Testis (tissue), 3 donors: Measurements from ENCODE around the gene KLF5. TPM values are rescaled to one million over a fixed set of nuclear protein-coding genes. Genes with fewer than 3 reads are reported as not detected.
"Not testable (repeated sequence)": the region's sequence is repeated elsewhere in the genome, so short reads cannot be mapped to it uniquely, and the experiment has no call there.

ENCODE experiments used
- DNase-seq: peaks from one replicate; pipeline ENCODE4 v3.0.0-alpha.2; 2019
- H3K27ac ChIP-seq, 2 donors: fragments of 200-600 bp; sonication (generic); one replicate each; pipeline ENCODE4 v1.5.1; 2019
- H3K27me3 ChIP-seq: fragments of 200-600 bp; sonication (generic); one replicate; pipeline ENCODE4 v1.5.1; 2019
- H3K36me3 ChIP-seq: fragments of 200-600 bp; sonication (generic); one replicate; pipeline ENCODE4 v1.5.1; 2017; ENCODE audit warnings: low read depth; ENCODE audit errors: missing control alignments
- H3K4me1 ChIP-seq: fragments of 200-600 bp; sonication (generic); one replicate; pipeline ENCODE4 v1.5.1; 2019
- H3K4me3 ChIP-seq, 2 donors: fragments of 200-600 bp; sonication (generic); one replicate each; pipeline ENCODE4 v1.5.1; 2017 to 2019
- H3K9me3 ChIP-seq: fragments of 200-600 bp; sonication (generic); one replicate; pipeline ENCODE4 v1.5.1; 2017
- CTCF ChIP-seq, 3 experiments: fragments of 450-650 bp in 2 of 3; fragments of 200-600 bp in 1 of 3; sonication (generic) in 1 of 3; IDR thresholded peaks; one replicate each; pipeline ENCODE4 v1.5.1; 2016 to 2019; ENCODE audit warnings: antibody characterized with exemption in 3 of 3, mild to moderate bottlenecking in 2 of 3, moderate library complexity in 1 of 3
- POLR2A ChIP-seq: fragments of 450-650 bp; IDR thresholded peaks from one replicate; pipeline ENCODE4 v1.6.1; 2017; ENCODE audit warnings: antibody characterized with exemption, mild to moderate bottlenecking, moderate library complexity
- WGBS, 2 donors: methylation state at CpG; one replicate each; pipeline ENCODE4 v1.1.5; 2018; 5-methylcytosine and 5-hydroxymethylcytosine counted together
- intact Hi-C: fragments of 100-400 bp; cut with DNase I; formaldehyde crosslinking; loops from one replicate; pipeline ENCODE4 v1.15.1; 2023; ENCODE audit warnings: low total_unique reads
- polyA plus RNA-seq: library from polyadenylated mRNA; stranded (reverse); fragments of 350-450 nt; fragmentation: Illumina TruSeq; extraction: RNeasy Lipid Tissue Mini Kit (QIAGEN cat#74804); gene quantifications from one replicate; pipeline ENCODE4 v1.2.3, GENCODE V29; 2014; ENCODE audit warnings: low read depth, low replicate concordance; ENCODE audit not compliant: insufficient read depth
- total RNA-seq, 2 donors: library from RNA; depleted of rRNA; stranded (reverse); fragments of >200 nt; gene quantifications; one replicate each; pipeline ENCODE4 v1.2.3, GENCODE V29; 2016

The KLF5 gene
- total and polyA plus RNA-seq, 3 donors from 2014 or later: 17.2 to 92.6 (median 25.2) TPM

GRCh38 chr13:73096173-73096572, 37.4 kb downstream of the KLF5 start:
- H3K36me3 ChIP-seq: no peaks in the 10 kb centered on the region
- H3K27me3 ChIP-seq: no peaks in the 10 kb centered on the region
- H3K9me3 ChIP-seq: no peaks in the 10 kb centered on the region
- H3K4me1 ChIP-seq: no peaks in the 10 kb centered on the region
- no peak overlapping the region for H3K27ac ChIP-seq
- TF ChIP-seq POLR2A (no peak), CTCF (IDR thresholded peaks at IDR 0.05) (no peak)
- intact Hi-C loops: no loop called here
- DNase-seq: no peak
- WGBS, 2 donors: 63 to 73% methylated on average over 2 of the region's 2 CpGs
- H3K4me3 ChIP-seq: no peak overlapping the region

GRCh38 chr13:73096638-73097037, 37.8 kb downstream of the KLF5 start:
- no peak for TF ChIP-seq CTCF (IDR thresholded peaks at IDR 0.05)
- TF ChIP-seq POLR2A: no peak
- no peaks in the 10 kb centered on the region for H3K4me1 ChIP-seq
- intact Hi-C loops: no loop called here
- no peak overlapping the region for H3K4me3 ChIP-seq
- H3K36me3 ChIP-seq: no peaks in the 10 kb centered on the region
- H3K27ac ChIP-seq: no peak overlapping the region
- no peaks in the 10 kb centered on the region for H3K27me3 ChIP-seq
- 77 to 78% methylated on average over 5 of the region's 5 CpGs for WGBS, 2 donors
- H3K9me3 ChIP-seq: no peaks in the 10 kb centered on the region
- DNase-seq: no peak

GRCh38 chr13:73100781-73101180, 42.0 kb downstream of the KLF5 start:
- 95 to 100% methylated on average over 10 of the region's 10 CpGs for WGBS, 2 donors
- DNase-seq, H3K4me1 ChIP-seq, H3K4me3 ChIP-seq, H3K9me3 ChIP-seq, intact Hi-C loops, H3K27me3 ChIP-seq, H3K27ac ChIP-seq, H3K36me3 ChIP-seq: not testable (repeated sequence)

GRCh38 chr13:73101351-73102007, 42.7 kb downstream of the KLF5 start:
- Histone ChIP-seq H3K9me3 (no peaks in the 10 kb centered on the region), H3K4me3 (no peak overlapping the region), H3K36me3 (no peaks in the 10 kb centered on the region), H3K4me1 (no peaks in the 10 kb centered on the region), H3K27me3 (no peaks in the 10 kb centered on the region), H3K27ac (no peak overlapping the region)
- DNase-seq: no peak
- intact Hi-C loops: no loop called here
- TF ChIP-seq CTCF (IDR thresholded peaks at IDR 0.05) (no peak), POLR2A (no peak)
- WGBS, 2 donors: 90 to 96% methylated on average over 2 of the region's 2 CpGs

- no peak for DNase-seq
- H3K27ac ChIP-seq: no peak overlapping the region
- intact Hi-C loops: no loop called here
- H3K4me1 ChIP-seq: no peaks in the 10 kb centered on the region
- no peak overlapping the region for H3K4me3 ChIP-seq
- no peaks in the 10 kb centered on the region for H3K9me3 ChIP-seq
- TF ChIP-seq CTCF (IDR thresholded peaks at IDR 0.05) (no peak), POLR2A (no peak)
- H3K36me3 ChIP-seq: no peaks in the 10 kb centered on the region
- WGBS, 2 donors: 75 to 93% methylated on average over 1 of the region's 1 CpG
- H3K27me3 ChIP-seq: no peaks in the 10 kb centered on the region
These were observed 44.4 kb downstream of the KLF5 start for GRCh38 chr13:73103238-73103637.
